H1 (cell line): ENCODE data around the gene SHOX.

ENCODE experiments used
- CHD1 ChIP-seq: IDR thresholded peaks from 2 replicates; pipeline ENCODE4 v1.6.1; 2012; ENCODE audit warnings: low read depth, low read length, improper control_type of control experiment
- CHD7 ChIP-seq: fragments of 300-600 bp; sonication (generic); IDR thresholded peaks from 2 replicates; pipeline ENCODE4 v1.7.1; 2012; ENCODE audit warnings: low read length, moderate library complexity, mild to moderate bottlenecking, inconsistent platforms; ENCODE audit not compliant: insufficient replicate concordance
- CTCF ChIP-seq, 3 experiments: IDR thresholded peaks; 1 replicate in 2 of 3; 2 replicates in 1 of 3; pipeline versions ENCODE4 v1.5.1 to v1.6.1; 2011; ENCODE audit warnings: low read length in 3 of 3, mild to moderate bottlenecking in 3 of 3, inconsistent platforms in 2 of 3, low read depth in 1 of 3, moderate library complexity in 1 of 3; ENCODE audit not compliant: insufficient read depth in 1 of 3; ENCODE audit errors: control extremely low read depth in 1 of 3
- EP300 ChIP-seq, 2 experiments: IDR thresholded peaks; 1 replicate in 1 of 2; 2 replicates in 1 of 2; pipeline ENCODE4 v1.6.1; 2011 to 2012; ENCODE audit warnings: low read depth in 2 of 2, low read length in 2 of 2, mild to moderate bottlenecking in 2 of 2, borderline replicate concordance in 1 of 2, inconsistent platforms in 1 of 2, moderate library complexity in 1 of 2
- JUND ChIP-seq: IDR thresholded peaks from 2 replicates; pipeline ENCODE4 v1.6.1; 2011; ENCODE audit warnings: mild to moderate bottlenecking, improper control_type of control experiment, low read length
- POLR2A ChIP-seq, 2 experiments: IDR thresholded peaks; 1 replicate in 1 of 2; 2 replicates in 1 of 2; pipeline ENCODE4 v1.6.1; 2011; ENCODE audit warnings: low read depth in 2 of 2, low read length in 2 of 2, mild to moderate bottlenecking in 2 of 2; ENCODE audit errors: control extremely low read depth in 1 of 2
- SP4 ChIP-seq: IDR thresholded peaks from 2 replicates; pipeline ENCODE4 v1.6.1; 2012; ENCODE audit warnings: low read length, inconsistent platforms

- no peak for TF ChIP-seq CHD1
- no peak for TF ChIP-seq POLR2A (IDR thresholded peaks at IDR 0.05; ENCODE audit: control extremely low read depth in 1 of 2, low read depth in 2 of 2, low read length in 2 of 2)
- TF ChIP-seq EP300 (IDR thresholded peaks at IDR 0.05; ENCODE audit: borderline replicate concordance in 1 of 2, low read depth in 2 of 2, low read length in 2 of 2) = no peak
- TF ChIP-seq CTCF (IDR thresholded peaks at IDR 0.05; ENCODE audit: control extremely low read depth in 1 of 3, insufficient read depth in 1 of 3, low read depth in 1 of 3, low read length in 3 of 3) = no peak
- no peak for TF ChIP-seq JUND
- no peak for TF ChIP-seq SP4
- no peak for TF ChIP-seq CHD7
These were observed 7.3 kb downstream of the SHOX start for GRCh38 chrX:637660-638481.
